ACHN (cell line): ENCODE measurements around the gene FGFR2.

Experiments used
- DNase-seq: peaks from one replicate; pipeline ENCODE4 v3.0.0-alpha.2; 2015
- in situ Hi-C: cut with HindIII; loops from 2 replicates; pipeline ENCODE4 v1.10.0; 2017; ENCODE audit warnings: low sequenced_read_pairs, low pct_ligation_motif_present, low pct_unique_long_range_greater_than_20kb

FGFR2 gene

DNA sequence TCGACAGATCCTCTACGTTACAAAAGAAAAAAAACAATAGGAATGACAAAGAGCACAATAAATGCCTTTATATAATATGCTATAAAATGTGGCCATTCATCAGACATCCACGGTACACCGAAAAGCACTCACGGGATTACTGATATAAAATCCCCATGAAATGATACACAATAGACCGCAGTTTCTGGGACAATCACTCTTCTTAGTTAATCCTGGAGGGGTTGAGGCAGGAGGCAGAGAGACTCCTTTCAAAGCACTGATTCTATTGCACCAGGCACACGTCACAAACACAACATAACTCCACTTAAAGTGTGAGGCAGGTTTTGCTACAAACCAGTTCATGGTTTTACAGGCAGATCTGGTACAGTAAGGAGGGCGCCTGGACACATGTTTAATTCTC lies 113.8 kb downstream of the FGFR2 start:
- DNase-seq: no peak
- in situ Hi-C loops: no loop called here

DNA sequence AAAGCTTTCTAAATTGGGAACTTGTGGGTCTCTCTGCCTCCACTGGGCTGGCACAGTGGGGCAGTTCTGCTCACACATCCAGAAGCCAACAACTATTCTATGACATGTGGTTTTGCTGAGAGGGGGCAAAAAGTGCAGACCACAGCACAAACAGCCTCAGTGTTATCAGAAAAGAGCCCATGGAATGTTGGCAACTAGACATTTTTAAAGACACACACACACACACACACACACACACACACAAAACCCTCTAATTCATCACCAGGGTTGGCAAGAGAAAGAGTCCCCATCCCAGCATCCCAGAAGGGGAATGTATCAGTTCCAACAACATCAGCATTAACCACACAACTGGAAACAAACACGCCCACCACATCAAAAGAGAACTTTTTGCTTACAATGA lies 117.1 kb downstream of the FGFR2 start:
- DNase-seq: no peak
- in situ Hi-C loops: no loop called here

DNA sequence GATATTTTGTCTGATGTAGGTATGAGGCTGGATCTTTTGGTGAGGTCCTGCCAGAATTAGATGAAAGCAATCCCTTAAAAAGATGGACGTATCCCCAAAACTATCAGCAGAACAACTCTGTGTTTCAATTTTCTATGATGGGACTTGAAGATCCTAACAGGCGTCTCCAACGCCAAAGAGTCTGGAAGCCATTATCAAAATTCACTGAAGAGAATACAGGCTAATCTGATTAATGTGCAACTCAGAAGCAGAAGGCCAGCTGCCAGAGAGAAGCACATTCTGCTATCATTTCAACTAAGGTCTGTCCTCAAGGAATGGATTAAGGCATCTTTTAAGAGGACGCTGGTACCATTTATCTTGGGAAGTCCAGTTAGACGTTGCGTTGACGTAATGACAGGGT lies 119.7 kb downstream of the FGFR2 start:
- DNase-seq: no peak
- in situ Hi-C loops: no loop called here

DNA sequence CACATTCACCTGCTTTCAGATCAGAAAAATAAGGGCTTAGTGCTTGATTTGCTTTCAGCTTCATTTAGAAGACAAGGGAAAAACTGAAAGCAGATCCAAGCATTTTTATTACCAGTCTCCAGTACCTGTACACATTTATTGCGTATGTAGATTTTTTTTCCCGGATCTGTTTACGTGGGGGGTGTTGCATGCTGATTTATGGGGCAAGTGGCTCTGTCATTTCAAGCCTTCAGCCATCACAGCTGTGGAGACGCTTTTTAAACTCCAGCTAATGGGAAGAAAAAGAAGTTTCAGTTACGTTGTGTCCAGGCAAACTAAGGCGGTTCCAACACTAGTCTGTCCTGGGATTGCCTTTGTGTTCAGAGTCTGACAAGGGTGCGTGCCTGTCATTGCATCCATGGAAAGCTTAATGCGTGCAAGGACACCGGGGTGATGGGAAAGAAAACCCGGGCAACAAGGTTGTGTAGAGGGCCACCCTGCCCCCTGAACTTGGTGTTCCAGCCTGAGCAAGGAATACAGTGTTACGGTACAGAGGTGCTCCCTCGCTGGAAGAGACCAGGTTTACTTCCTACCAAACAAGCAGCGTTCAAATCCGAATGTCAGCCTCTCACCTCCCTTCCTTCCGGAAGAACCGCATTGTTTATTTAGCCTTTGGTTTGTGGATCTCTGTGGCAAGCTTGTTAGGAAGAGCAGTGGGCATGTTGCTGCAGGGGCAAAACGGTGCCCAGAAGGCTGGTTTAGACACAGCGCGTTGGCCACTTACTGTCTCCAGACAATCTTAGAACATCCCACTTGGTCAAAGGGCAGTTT lies 128.2 kb downstream of the FGFR2 start:
- DNase-seq: no peak
- in situ Hi-C loops: no loop called here

DNA sequence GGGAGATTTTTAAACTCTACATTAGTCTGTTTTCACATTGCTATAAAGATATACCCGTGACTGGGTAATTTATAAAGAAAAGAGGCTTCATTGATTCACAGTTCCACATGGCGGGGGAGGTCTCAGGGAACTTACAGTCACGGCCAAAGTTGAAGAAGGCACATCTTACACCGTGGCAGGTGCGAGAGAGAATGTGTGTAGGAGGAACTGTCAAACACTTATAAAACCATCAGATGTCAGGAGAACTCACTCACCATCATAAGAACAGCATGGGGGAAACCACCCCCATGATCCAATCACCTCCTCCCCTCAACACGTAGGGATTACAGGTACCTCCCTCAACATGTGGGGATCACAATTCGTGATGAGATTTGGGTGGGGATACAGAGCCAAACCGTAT lies 129.5 kb downstream of the FGFR2 start:
- no peak for DNase-seq
- in situ Hi-C loops: no loop called here

DNA sequence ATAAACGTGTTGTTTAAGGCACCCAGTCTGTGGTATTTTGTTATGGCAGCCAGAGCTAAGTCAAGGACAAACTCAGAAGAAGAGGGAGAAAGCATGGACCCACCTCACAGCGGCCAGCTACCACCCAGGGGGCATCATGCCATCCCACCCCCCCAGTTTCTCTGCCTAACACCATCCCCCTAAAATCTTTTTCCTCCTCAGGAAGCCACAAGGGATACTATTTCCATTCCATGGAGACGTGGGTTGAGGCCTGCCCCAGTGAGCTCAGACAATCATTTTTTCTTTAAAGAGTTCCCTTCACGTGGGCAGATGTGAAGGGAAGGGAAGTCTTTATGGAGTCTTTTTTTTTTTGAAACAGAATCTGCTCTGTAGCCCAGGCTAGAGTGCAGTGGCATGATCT lies 131.8 kb downstream of the FGFR2 start:
- no peak for DNase-seq
- in situ Hi-C loops: no loop called here

DNA sequence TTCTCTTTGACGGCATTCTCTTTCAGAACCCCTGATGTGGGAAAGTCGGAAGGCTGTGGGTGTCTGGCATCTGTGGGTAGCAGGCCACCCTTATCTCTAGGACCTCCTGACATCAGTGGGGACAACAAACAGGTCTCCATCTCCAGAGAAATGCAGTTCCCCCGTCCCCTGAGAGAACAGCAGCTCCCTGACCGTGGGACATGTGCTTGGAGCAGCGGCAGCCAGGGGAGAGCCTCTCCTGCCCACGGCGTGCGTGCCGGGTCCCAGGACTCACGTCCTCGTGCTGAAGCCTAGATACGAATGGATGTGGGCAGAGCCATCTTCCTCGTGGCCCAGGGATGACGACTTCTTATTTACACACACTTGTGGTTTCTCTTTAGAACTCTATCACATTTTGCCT lies 133.0 kb downstream of the FGFR2 start:
- no peak for DNase-seq
- in situ Hi-C loops: no loop called here

DNA sequence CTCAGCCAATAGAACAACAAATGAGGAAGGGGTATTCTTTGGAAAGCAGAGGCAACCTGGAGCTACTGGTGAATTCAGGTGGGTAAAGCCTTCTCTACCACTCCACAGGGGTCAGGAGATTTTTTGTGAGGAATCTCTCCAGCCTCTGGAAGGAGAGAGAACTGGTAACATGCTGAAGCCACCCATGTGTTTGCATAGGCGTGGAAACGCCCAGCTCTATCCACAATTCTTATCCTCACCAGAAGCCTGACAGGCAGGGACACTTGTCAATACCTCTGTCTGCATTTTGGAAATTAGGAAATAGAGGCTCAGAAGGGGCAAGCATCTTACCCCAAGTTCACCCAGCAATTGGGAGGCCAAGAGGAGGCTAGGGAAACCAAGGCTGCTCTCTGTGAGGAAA lies 133.7 kb downstream of the FGFR2 start:
- in situ Hi-C loops: no loop called here
- DNase-seq: no peak

DNA sequence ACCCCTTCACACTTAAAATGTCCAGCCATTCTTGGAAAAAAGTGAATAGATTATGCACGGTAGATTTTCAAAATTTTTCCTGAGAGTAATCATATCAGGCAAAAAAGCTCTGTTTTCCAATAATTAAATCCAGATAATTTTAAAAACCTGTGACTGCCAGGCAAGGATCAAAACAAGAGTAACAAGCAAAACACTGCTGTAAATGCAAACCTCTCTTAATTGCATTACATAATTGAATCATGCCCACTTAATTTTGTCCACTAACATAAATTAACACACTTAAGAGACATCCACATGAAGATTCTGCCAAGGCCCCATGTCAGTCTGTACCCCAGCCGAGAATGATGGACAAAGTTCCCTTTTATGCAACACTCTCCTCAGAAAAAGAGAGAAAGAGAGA lies 135.3 kb downstream of the FGFR2 start:
- DNase-seq: no peak
- in situ Hi-C loops: no loop called here

DNA sequence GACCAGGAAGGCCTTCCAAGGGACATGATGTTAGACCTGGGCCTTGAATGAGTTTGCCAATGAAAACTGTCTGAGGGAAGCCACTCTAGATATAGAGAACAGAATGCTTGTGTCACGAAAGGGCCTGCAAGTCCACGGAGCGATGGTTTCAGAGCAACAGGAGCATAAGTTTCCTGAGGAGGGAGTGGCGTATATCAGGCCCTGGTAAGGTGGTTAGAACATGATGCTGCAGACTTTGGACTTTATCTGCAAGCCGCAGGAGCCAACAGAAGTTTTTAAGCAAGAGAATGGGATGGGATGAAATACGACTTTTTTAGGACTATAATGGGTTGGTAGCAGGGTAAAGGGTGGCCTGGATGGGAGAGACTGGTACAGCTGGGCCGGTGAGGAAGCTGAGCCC lies 136.0 kb downstream of the FGFR2 start:
- DNase-seq: no peak
- in situ Hi-C loops: no loop called here

DNA sequence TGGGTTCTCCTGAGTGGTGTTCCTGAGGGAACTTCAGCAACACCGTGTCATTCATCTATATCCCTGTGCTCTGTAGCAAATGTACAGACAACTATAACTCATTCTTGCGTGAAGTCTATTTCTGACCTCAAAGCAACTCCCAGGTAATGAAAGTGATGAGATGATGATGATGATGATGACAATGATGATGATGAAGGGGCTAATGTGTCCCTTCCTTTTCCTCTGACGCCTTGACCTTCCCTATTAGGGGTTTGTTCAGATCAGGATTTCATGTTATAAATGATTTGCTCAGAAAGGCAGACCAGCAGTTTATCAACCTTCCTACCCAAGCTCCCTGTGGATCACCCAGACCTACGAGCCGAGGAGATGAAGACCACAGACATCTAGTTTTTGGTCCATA lies 136.9 kb downstream of the FGFR2 start:
- in situ Hi-C loops: no loop called here
- no peak for DNase-seq

DNA sequence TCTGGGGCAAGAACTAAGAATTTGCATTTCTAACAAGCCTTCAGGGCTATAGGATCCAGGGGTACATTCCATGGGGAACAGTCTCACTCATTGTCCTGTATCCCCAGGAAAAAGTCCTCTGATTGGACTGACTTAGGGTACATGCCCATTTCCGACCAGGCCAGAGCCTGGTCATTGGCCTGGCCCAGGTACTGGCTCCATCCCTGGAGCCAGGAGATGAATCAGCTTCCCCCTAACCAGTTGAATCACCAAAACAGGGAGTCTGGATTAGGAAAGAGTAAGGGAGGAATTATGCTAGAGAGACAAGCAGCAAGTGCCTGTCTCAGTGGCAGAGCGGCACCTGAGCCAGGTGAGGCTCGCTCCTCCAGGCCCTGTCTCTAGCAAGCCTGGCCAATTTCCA lies 137.5 kb downstream of the FGFR2 start:
- in situ Hi-C loops: no loop called here
- no peak for DNase-seq

DNA sequence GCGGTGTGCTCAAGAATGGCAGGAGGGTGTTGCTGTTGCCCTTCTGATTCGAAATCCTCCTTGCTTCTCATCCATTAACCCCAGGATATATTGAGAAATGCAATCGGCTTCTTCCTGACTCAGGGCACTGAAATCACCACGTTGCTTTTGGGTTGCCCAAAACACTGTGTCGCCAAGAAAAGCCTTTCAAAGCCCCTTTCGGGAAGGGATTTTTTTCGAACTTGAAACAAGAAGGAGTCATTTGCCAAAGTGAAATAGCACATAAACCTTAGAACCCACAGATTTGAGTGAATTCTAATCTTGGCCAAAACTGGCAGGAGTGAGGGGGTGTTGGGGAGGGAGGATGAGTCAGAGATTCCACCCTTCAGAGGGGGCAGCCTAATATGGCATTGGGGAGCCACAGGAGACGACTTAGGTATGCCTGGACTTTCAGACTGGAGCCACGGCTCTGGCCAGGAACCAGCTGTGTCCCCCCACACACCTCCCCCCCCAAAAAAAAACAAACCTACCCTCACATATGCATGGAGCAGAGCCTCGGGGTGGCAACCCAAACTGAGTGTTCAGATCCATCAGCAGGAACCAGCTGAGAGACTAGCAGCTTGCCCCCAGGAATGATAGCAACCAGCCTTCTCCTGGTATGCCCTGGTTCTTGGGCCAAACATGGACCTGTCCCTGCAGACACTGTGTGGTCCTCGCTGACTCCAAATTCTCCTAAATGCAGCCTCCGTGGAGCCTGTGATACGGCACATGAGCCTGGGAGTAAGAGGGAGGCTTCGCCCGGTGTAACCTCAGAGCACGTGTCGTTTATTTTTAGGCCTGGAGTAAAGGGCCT lies 138.4 kb downstream of the FGFR2 start:
- DNase-seq: no peak
- in situ Hi-C loops: no loop called here

DNA sequence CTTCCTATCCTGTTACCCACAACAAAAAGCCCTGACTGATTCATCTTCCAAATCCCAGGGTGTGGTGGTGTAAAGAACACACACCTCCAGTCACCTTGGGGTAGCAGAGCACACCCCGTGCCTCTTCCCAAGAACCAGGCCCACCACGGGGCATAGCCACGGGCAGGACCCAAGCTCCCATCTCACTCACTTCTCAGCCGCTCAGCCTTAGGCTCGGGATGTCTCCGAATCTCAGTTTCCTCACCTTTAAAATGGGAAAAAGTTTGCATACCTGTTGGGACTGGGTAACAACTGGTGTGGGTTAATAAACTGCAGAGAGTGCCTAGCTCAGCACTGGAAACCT lies 139.0 kb downstream of the FGFR2 start:
- no peak for DNase-seq
- in situ Hi-C loops: no loop called here

DNA sequence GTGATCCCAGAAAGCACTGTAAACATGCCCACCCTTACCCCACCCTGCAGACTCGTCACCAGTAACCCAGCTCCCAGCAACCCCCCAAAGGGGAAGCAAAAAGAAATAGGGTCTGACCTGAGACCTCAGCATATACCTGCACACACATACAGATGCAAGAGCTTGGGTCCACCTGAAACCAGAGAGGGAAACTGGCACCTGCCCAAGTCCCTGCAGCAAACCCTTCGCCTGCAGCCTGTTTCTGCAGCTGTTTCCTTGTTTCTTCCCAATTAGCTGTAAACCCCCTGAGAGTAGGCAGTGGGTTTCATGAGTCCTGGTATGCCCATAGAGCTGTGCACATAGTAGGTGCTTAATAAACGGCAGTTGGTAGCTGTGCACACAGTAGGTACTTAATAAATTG lies 140.5 kb downstream of the FGFR2 start:
- in situ Hi-C loops: no loop called here

DNA sequence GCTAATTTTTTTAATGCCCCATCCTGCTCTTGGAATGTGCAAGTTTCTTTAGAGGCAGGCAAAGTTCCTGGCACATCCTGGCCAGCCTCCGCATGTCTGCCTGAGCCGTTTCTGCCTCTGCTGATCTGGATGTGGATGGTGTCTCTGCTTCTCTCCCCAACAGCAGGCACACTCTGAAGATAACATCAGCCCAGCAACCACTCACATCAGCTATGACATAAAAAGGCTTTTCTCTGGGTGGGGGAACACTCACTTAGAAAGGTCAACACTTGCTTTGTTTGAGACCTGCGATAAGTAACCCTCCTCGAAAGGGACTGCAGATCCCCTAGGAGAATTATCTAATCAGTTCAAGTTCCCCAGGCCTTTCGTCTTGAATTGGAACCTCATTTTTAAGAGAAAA lies 142.9 kb downstream of the FGFR2 start:
- in situ Hi-C loops: no loop called here
- DNase-seq: no peak

More for the DNA sequence above, 140.5 kb downstream of the FGFR2 start:
- DNase-seq: no peak

DNA sequence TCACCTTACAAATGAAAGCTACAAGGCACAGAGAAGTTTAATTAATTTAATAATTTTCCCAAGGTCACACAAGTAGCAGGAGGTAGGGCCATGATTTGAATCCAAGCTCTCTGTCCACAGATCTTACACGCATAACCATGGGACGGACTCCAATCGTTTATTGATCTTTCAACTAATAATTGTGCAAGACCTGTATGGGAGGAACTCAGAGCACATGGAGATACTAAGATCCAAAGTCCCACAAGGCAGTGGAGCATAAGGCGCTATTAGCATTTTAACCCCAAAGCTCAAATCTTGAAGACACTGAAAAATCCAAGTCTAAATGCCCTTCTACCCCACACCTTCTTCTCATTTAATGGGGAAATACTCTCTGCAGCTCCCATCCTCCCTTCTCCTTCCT lies 143.5 kb downstream of the FGFR2 start:
- in situ Hi-C loops: no loop called here
- DNase-seq: no peak

DNA sequence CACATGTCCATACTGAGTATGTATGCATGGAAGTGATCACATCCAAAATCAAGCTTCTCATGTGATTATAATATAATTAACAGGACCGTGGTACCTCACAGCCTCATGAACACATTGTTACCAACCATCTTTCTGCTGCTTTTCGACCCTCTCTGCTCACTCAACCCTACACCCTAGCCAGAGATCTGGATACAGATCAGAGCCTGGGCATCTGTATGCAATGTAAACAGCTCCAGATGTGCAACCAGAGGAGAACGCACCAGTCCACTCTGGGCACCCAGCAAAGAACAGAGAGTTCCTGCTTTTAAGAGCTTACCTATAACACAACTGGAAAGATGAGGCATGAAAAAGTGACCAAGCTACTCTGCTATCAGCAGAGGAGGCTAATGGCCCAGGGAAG lies 145.1 kb downstream of the FGFR2 start:
- DNase-seq: no peak
- in situ Hi-C loops: no loop called here

DNA sequence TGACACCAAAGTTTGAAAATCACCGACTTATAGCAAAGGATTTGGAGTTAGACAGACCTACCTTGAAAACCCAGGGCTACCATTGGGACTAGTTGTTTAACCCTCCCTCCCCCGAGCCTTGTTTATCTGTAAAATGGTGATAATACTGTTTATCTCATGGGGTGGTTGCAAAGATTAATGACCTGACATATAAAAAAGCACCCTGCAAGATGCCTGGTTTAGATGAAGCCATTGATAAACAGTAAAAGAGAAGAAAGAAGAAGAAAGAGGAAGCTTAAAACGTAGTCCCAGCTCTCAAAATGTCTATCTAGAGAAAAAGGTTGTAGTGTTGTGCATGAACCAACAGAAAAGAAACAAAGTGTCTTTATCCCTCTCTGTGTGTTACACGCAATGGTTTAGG lies 145.7 kb downstream of the FGFR2 start:
- in situ Hi-C loops: no loop called here
- DNase-seq: no peak

DNA sequence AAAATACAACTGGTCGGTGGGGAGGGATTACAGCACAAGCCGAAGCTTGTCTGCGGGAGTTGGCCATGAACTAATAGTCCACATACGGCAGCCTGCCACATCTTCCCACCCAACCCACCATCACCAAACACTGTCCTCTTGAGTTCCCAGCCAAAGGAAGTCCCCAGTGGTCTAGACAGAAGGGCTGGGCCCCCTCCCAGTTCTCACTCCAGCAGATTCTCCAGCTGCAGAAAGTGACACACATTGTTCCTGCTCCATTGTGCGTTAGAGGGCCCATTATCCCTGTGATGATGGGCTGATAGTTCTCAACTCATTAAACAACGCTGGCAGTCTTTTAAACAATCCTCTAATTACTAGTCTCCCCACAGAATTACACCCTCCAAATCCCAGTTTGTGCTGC lies 148.0 kb downstream of the FGFR2 start:
- no peak for DNase-seq
- in situ Hi-C loops: no loop called here
